HCT116 (cell line): ENCODE data around the gene INPP5F. TPM values are rescaled to one million over a fixed set of nuclear protein-coding genes. Genes with fewer than 3 reads are reported as not detected.

ENCODE experiments used
- ATAC-seq: fragments of 200-7000 bp; cut with Tn5 transposase; 2 replicates; pipeline ENCODE4 v1.9.1; 2020; ENCODE audit warnings: mild to moderate bottlenecking, moderate library complexity
- BruUV-seq: library from RNA; stranded (reverse); fragments of 400-500 nt; replicated peaks from 2 replicates; lab custom pipeline; 2021; lab: Mats Ljungman, UMichigan
- CTCF ChIA-PET: fragments of 300-600 bp; sonication (Branson Sonifier 250); formaldehyde crosslinking; loops from one replicate; lab custom pipeline; 2021; ENCODE audit warnings: antibody characterized with exemption; lab: Charles Lee
- POLR2A ChIA-PET: fragments of 300-600, 350-600 bp; sonication (Branson Sonifier 250); formaldehyde crosslinking; loops from one replicate; lab custom pipeline; 2021; ENCODE audit warnings: antibody characterized with exemption; lab: Charles Lee
- RAD21 ChIA-PET, 2 experiments: fragments of 300-600 bp; sonication (Branson Sonifier 250); formaldehyde crosslinking; loops; one replicate each; lab custom pipeline; 2023; ENCODE audit warnings: low total read pairs in 2 of 2; ENCODE audit not compliant: uncharacterized antibody in 2 of 2, unreplicated experiment in 2 of 2, low non-redundant PET in 1 of 2; lab: Charles Lee
- DNase-seq: peaks from one replicate; pipeline ENCODE4 v3.0.0-alpha.2; 2010; ENCODE audit warnings: low read depth, low spot score
- H2AFZ ChIP-seq: fragments of 200-600 bp; shearing (Covaris generic), sonication (generic); 2 replicates; pipeline ENCODE4 v1.6.1; 2017; ENCODE audit warnings: low read depth, mixed run types, mixed read lengths, antibody characterized with exemption, low read length; ENCODE audit not compliant: poor library complexity, severe bottlenecking
- H3K27ac ChIP-seq: 2 replicates; pipeline ENCODE4 v1.5.1; 2012; ENCODE audit warnings: low read depth, low read length
- H3K27me3 ChIP-seq: fragments of 200-600 bp; sonication (generic); 2 replicates; pipeline ENCODE4 v1.6.1; 2016; ENCODE audit warnings: mixed run types, low read length, mixed read lengths; ENCODE audit not compliant: insufficient read depth
- H3K36me3 ChIP-seq, 2 experiments: fragments of 200-500 bp in 1 of 2; fragments of 200-600 bp in 1 of 2; sonication (Bioruptor generic) in 1 of 2; sonication (generic) in 1 of 2; 2 replicates each; pipeline versions ENCODE4 v1.5.1 to v1.6.1; 2014 to 2016; ENCODE audit warnings: low read length in 2 of 2, inconsistent platforms in 1 of 2, mixed read lengths in 1 of 2, mixed run types in 1 of 2; ENCODE audit not compliant: insufficient read depth in 2 of 2, control insufficient read depth in 1 of 2
- H3K4me1 ChIP-seq, 2 experiments: fragments of 200-600 bp in 1 of 2; sonication (generic) in 1 of 2; 2 replicates each; pipeline versions ENCODE4 v1.5.1 to v1.6.1; 2012 to 2017; ENCODE audit warnings: low read length in 2 of 2, inconsistent platforms in 1 of 2, mild to moderate bottlenecking in 1 of 2, mixed read lengths in 1 of 2, mixed run types in 1 of 2, moderate library complexity in 1 of 2; ENCODE audit not compliant: insufficient read depth in 2 of 2, control insufficient read depth in 1 of 2
- H3K4me2 ChIP-seq: fragments of 200-600 bp; sonication (generic); 2 replicates; pipeline ENCODE4 v1.6.1; 2017; ENCODE audit warnings: mixed run types, low read length, mixed read lengths
- H3K4me3 ChIP-seq, 2 experiments: fragments of 200-600 bp in 1 of 2; sonication (generic) in 1 of 2; replicated peaks in 1 of 2; 2 replicates each; pipeline ENCODE4 v1.5.1; 2011 to 2016; ENCODE audit warnings: low read length in 2 of 2, control low read depth in 1 of 2, low read depth in 1 of 2, mild to moderate bottlenecking in 1 of 2, mixed read lengths in 1 of 2, mixed run types in 1 of 2
- H3K79me2 ChIP-seq: fragments of 200-600 bp; sonication (generic); 2 replicates; pipeline ENCODE4 v1.6.1; 2017; ENCODE audit warnings: mild to moderate bottlenecking, mixed run types, low read length, moderate library complexity, mixed read lengths; ENCODE audit not compliant: insufficient read depth
- H3K9ac ChIP-seq: fragments of 200-600 bp; sonication (generic); 2 replicates; pipeline ENCODE4 v1.6.1; 2016; ENCODE audit warnings: low read length, mixed read lengths
- H3K9me2 ChIP-seq: fragments of 200-600 bp; sonication (generic), shearing (Covaris generic); 2 replicates; pipeline ENCODE4 v1.6.1; 2017; ENCODE audit warnings: mixed run types, mild to moderate bottlenecking, moderate library complexity; ENCODE audit not compliant: insufficient read depth
- H3K9me3 ChIP-seq, 2 experiments: fragments of 200-500 bp in 1 of 2; fragments of 200-600 bp in 1 of 2; sonication (Bioruptor generic) in 1 of 2; sonication (generic) in 1 of 2; 2 replicates each; pipeline ENCODE4 v1.6.1; 2014 to 2017; ENCODE audit warnings: low read length in 2 of 2, mixed read lengths in 2 of 2, inconsistent platforms in 1 of 2, low read depth in 1 of 2, mild to moderate bottlenecking in 1 of 2, mixed run types in 1 of 2, moderate library complexity in 1 of 2; ENCODE audit not compliant: control insufficient read depth in 1 of 2, insufficient read depth in 1 of 2
- H4K20me1 ChIP-seq: fragments of 200-600 bp; sonication (generic), shearing (Covaris generic); 2 replicates; pipeline ENCODE4 v1.6.1; 2017; ENCODE audit warnings: mixed run types, mild to moderate bottlenecking, moderate library complexity; ENCODE audit not compliant: insufficient read depth
- CBX3 ChIP-seq: IDR thresholded peaks from 2 replicates; pipeline ENCODE4 v1.6.1; 2012; ENCODE audit warnings: low read depth
- EGR1 ChIP-seq: IDR thresholded peaks from 2 replicates; pipeline ENCODE4 v1.6.1; 2012; ENCODE audit warnings: low read depth
- EZH2phosphoT487 ChIP-seq: fragments of 200-600 bp; IDR thresholded peaks from 2 replicates; pipeline ENCODE4 v1.6.1; 2018; ENCODE audit warnings: antibody characterized with exemption, borderline replicate concordance
- FOSL1 ChIP-seq: IDR thresholded peaks from 2 replicates; pipeline ENCODE4 v1.6.1; 2012; ENCODE audit warnings: low read depth
- JUND ChIP-seq: IDR thresholded peaks from 2 replicates; pipeline ENCODE4 v1.6.1; 2012
- POLR2A ChIP-seq: IDR thresholded peaks from 2 replicates; pipeline ENCODE4 v1.7.0; 2011; ENCODE audit warnings: borderline replicate concordance; ENCODE audit not compliant: insufficient read depth, insufficient read length; ENCODE audit errors: extremely low read depth
- SP1 ChIP-seq: IDR thresholded peaks from 2 replicates; pipeline ENCODE4 v1.6.1; 2012; ENCODE audit warnings: low read depth
- TCF7L2 ChIP-seq: IDR thresholded peaks from 2 replicates; pipeline ENCODE4 v1.7.0; 2011; ENCODE audit warnings: borderline replicate concordance, inconsistent platforms; ENCODE audit not compliant: insufficient read depth, insufficient read length; ENCODE audit errors: extremely low read depth
- ZFX ChIP-seq: fragments of 450-650 bp; IDR thresholded peaks from 2 replicates; pipeline ENCODE4 v1.6.1; 2017
- ZNF274 ChIP-seq: fragments of 200-500 bp; sonication (Bioruptor generic); IDR thresholded peaks from 2 replicates; pipeline ENCODE4 v1.6.1; 2014; ENCODE audit warnings: mild to moderate bottlenecking, low read depth, low read length, inconsistent platforms
- intact Hi-C: fragments of 100-400 bp; cut with micrococcal nuclease; formaldehyde crosslinking; loops from 2 replicates; pipeline ENCODE4 v1.10.0; 2022
- total RNA-seq: library from RNA; stranded (reverse); gene quantifications from one replicate; pipeline ENCODE4 v1.2.1, GENCODE V29; 2021; ENCODE audit not compliant: unreplicated experiment
- TF ChIP-seq, protein P1 (sequence below): IDR thresholded peaks from 2 replicates; pipeline ENCODE4 v1.6.1; 2011; ENCODE audit warnings: mild to moderate bottlenecking, low read length, moderate library complexity; ENCODE audit not compliant: insufficient replicate concordance; ENCODE audit errors: extremely low read depth
- TF ChIP-seq, protein P2 (sequence below): IDR thresholded peaks from 2 replicates; pipeline ENCODE4 v1.6.1; 2012; ENCODE audit warnings: low read depth
- TF ChIP-seq, protein P3 (sequence below): IDR thresholded peaks from 2 replicates; pipeline ENCODE4 v1.6.1; 2012

The INPP5F gene
- total RNA-seq, 1 experiment from 2014 or later, result 21.6 TPM

DNA sequence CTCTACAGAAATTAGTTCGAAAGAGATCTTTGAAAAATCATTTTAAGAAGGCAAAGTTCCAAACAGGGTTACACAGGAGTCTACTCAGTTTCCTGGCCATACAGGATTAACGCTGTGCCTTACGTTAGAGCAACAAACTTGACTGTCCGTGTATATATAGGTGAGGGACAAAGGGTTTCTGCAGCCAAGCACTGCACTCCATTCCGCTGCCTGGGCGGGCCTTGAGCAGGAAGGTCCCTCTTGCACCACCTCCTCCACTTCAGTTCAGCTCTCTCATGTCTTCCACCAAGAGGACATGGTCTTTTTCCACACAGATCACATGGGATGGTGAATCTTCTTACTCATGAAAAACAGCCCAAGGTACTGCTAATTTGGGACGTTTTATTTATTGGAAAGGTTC is 103.6 kb downstream of the INPP5F start:
- H3K36me3 ChIP-seq, result peaks cover 61 to 65% of the 10 kb centered on the region in 2 experiments
- H3K4me1 ChIP-seq, result no peaks in the 10 kb centered on the region
- H3K4me2 ChIP-seq, result no peak overlapping the region
- no peak overlapping the region for H3K27ac ChIP-seq
- no peaks in the 10 kb centered on the region for H3K27me3 ChIP-seq
- DNase-seq (no peak), ATAC-seq (no peak)
- peaks cover 16% of the 10 kb centered on the region for H3K79me2 ChIP-seq
- POLR2A ChIA-PET, result no interaction called here
- no peaks in the 10 kb centered on the region for H3K9me2 ChIP-seq
- TF ChIP-seq, protein P1, sequence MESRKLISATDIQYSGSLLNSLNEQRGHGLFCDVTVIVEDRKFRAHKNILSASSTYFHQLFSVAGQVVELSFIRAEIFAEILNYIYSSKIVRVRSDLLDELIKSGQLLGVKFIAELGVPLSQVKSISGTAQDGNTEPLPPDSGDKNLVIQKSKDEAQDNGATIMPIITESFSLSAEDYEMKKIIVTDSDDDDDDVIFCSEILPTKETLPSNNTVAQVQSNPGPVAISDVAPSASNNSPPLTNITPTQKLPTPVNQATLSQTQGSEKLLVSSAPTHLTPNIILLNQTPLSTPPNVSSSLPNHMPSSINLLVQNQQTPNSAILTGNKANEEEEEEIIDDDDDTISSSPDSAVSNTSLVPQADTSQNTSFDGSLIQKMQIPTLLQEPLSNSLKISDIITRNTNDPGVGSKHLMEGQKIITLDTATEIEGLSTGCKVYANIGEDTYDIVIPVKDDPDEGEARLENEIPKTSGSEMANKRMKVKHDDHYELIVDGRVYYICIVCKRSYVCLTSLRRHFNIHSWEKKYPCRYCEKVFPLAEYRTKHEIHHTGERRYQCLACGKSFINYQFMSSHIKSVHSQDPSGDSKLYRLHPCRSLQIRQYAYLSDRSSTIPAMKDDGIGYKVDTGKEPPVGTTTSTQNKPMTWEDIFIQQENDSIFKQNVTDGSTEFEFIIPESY, result no peak
- no peak for TF ChIP-seq POLR2A
- no peak for TF ChIP-seq JUND
- TF ChIP-seq FOSL1, result no peak
- TF ChIP-seq CBX3, result no peak
- TF ChIP-seq TCF7L2, result no peak
- no peak for TF ChIP-seq EGR1
- TF ChIP-seq ZNF274, result no peak
- TF ChIP-seq, protein P2, sequence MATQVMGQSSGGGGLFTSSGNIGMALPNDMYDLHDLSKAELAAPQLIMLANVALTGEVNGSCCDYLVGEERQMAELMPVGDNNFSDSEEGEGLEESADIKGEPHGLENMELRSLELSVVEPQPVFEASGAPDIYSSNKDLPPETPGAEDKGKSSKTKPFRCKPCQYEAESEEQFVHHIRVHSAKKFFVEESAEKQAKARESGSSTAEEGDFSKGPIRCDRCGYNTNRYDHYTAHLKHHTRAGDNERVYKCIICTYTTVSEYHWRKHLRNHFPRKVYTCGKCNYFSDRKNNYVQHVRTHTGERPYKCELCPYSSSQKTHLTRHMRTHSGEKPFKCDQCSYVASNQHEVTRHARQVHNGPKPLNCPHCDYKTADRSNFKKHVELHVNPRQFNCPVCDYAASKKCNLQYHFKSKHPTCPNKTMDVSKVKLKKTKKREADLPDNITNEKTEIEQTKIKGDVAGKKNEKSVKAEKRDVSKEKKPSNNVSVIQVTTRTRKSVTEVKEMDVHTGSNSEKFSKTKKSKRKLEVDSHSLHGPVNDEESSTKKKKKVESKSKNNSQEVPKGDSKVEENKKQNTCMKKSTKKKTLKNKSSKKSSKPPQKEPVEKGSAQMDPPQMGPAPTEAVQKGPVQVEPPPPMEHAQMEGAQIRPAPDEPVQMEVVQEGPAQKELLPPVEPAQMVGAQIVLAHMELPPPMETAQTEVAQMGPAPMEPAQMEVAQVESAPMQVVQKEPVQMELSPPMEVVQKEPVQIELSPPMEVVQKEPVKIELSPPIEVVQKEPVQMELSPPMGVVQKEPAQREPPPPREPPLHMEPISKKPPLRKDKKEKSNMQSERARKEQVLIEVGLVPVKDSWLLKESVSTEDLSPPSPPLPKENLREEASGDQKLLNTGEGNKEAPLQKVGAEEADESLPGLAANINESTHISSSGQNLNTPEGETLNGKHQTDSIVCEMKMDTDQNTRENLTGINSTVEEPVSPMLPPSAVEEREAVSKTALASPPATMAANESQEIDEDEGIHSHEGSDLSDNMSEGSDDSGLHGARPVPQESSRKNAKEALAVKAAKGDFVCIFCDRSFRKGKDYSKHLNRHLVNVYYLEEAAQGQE, result no peak
- no peak for TF ChIP-seq ZFX
- no peak for TF ChIP-seq EZH2phosphoT487
- TF ChIP-seq SP1, result no peak
- TF ChIP-seq, protein P3, sequence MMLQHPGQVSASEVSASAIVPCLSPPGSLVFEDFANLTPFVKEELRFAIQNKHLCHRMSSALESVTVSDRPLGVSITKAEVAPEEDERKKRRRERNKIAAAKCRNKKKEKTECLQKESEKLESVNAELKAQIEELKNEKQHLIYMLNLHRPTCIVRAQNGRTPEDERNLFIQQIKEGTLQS, result no peak
- peaks cover 5% of the 10 kb centered on the region; the same call in 1 of the 2 replicates for H4K20me1 ChIP-seq
- intact Hi-C loops, result no loop called here
- CTCF ChIA-PET, result interaction anchor here (0.6 kb wide), 1 partner anchor 274 kb away, joined by 3 read pairs; no protein-coding TSS in a partner anchor
- no peak overlapping the region for H2AFZ ChIP-seq
- RAD21 ChIA-PET, result no interaction called here
- H3K4me3 ChIP-seq, result no peak overlapping the region
- BruUV-seq, result no TSS peak
- H3K9me3 ChIP-seq, result no peaks in the 10 kb centered on the region
- no peak overlapping the region for H3K9ac ChIP-seq
